H1 (cell line): Measurements from ENCODE around the gene CD200R1L. TPM values are rescaled to one million over a fixed set of nuclear protein-coding genes. Genes with fewer than 3 reads are reported as not detected.

Experiments
- BACH1 ChIP-seq: IDR thresholded peaks from 2 replicates; pipeline ENCODE4 v1.6.1; 2012; ENCODE audit warnings: low read length, improper control_type of control experiment
- FOSL1 ChIP-seq: IDR thresholded peaks from 2 replicates; pipeline ENCODE4 v1.6.1; 2011; ENCODE audit warnings: mild to moderate bottlenecking, low read depth, low read length, moderate library complexity; ENCODE audit not compliant: insufficient read depth
- JUN ChIP-seq: IDR thresholded peaks from 2 replicates; pipeline ENCODE4 v1.6.1; 2011; ENCODE audit warnings: low read depth, mild to moderate bottlenecking, improper control_type of control experiment, low read length
- KDM1A ChIP-seq: fragments of 200-600, 300-600 bp; sonication (generic); IDR thresholded peaks from 2 replicates; pipeline ENCODE4 v1.7.1; 2016; ENCODE audit warnings: mild to moderate bottlenecking, low read length, borderline replicate concordance
- SAP30 ChIP-seq: fragments of 300-600 bp; sonication (generic); IDR thresholded peaks from 2 replicates; pipeline ENCODE4 v1.7.1; 2012; ENCODE audit warnings: low read length, moderate library complexity, mild to moderate bottlenecking, inconsistent platforms; ENCODE audit not compliant: insufficient read depth, insufficient replicate concordance
- SP1 ChIP-seq: IDR thresholded peaks from 2 replicates; pipeline ENCODE4 v1.6.1; 2011; ENCODE audit warnings: low read depth, low read length
- TCF12 ChIP-seq: IDR thresholded peaks from 2 replicates; pipeline ENCODE4 v1.6.1; 2011; ENCODE audit warnings: low read depth, mild to moderate bottlenecking, low read length
- polyA plus RNA-seq, 7 experiments: library from polyadenylated mRNA; depleted of rRNA in 3 of 7; stranded (reverse) in 5 of 7; unstranded in 2 of 7; fragments of >200 nt in 5 of 7; fragments of 200-250 nt in 2 of 7; gene quantifications; 1 replicate in 5 of 7; 2 replicates in 1 of 7; 4 replicates in 1 of 7; pipeline versions ENCODE4 v1.2.1 to v1.2.3, GENCODE V29; 2011 to 2013; ENCODE audit warnings: missing spikeins in 2 of 7, mixed read lengths in 2 of 7
- total RNA-seq: library from RNA; stranded (reverse); fragmentation: NEBNext Ultra II Directional; extraction: Animal tissue kit (Norgen Biotek cat#: 25700); gene quantifications from 2 replicates; pipeline ENCODE4 v1.2.1, GENCODE V29; 2021

The CD200R1L gene
- total and polyA plus RNA-seq, 2 of the 8 experiments (the other 6 are each of a cell fraction or from before 2014, with no cell fraction given), result not detected

DNA sequence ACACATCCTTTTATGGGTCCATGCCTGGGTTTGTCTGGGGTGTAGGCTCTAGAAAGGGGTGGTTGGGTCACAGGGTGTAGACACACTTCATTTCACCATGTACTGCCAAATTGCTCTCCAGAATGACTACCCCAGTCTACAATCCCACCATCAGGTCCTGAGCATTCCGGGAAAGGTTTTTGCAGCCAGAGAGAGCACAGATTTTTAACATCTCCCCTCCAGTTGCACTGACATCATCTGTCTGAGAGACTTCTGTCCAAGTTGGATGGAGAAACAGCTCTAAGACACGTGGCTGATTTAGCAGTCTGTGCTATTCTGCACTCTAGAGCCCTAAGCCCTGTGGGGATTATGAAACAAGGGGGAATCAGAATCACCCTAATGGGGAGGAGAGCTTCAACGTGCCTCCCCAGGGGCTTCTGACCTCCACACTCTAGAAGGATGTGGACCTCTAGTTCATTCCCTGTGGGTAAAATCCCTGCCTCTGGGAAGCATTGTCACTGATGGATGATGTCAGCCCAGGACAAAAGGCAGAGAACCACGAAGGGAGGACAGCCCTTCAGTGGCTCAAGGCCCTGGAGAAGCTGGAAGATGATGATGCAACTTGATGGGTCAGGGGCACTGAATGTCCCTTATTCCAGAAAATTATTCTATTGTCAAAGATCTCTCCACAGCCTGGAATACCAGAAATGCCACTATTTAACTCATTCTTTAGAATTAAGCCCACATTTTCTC lies 71.5 kb downstream of the CD200R1L start (continued):
- no peak for TF ChIP-seq JUN
- TF ChIP-seq FOSL1, result no peak
- no peak for TF ChIP-seq SP1
- no peak for TF ChIP-seq BACH1
- no peak for TF ChIP-seq TCF12
- TF ChIP-seq SAP30, result no peak
- no peak for TF ChIP-seq KDM1A
